Measurements from ENCODE around the gene TYW1. TPM values are rescaled to one million over a fixed set of nuclear protein-coding genes. Genes with fewer than 3 reads are reported as not detected.
A peak's percentile ranks its signal among the peaks of the same experiment; 100 is the strongest.
"Not testable (repeated sequence)": the region's sequence is repeated elsewhere in the genome, so short reads cannot be mapped to it uniquely, and the experiment has no call there.

The TYW1 gene
- polyA plus RNA-seq, 3 donors: 23.5 to 25.0 (median 24.7) TPM

DNA sequence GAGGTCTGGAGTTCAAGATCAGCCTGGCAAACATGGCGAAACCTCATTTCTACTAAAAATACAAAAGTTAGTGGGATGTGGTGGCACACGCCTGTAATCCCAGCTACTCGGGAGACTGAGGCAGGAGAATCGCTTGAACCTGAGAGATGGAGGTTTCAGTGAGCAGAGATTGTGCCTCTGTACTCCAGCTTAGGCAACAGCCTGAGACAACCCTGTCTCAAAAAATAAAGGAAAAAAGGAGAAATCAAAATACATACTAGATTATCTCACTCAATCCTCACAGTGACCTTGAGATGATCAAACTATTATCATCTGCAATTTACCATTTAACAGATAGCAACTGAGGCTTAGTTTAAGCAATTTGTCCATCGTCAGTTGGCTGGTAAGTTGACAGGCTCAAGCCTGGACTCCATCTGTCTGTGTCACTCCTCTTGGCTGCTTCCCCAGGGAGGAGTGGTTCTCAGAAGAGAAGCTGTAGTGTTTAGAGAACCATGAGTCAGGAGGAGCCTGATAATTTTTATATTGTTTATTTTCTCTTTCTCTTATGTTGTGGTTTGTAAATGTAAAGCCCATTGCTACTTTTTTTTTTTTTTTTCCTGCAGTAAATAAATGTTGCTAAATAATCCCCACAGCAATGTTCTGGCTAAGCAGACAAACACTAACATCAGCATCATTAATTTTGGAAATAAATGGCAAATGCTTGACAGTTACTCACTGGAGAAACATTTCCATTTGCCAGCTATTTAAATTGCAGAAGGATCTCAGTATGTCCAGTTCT, 46.3 kb downstream of the TYW1 start:
- DNase-seq (ENCODE audit: low read depth in 3 of 3, low spot score in 2 of 3): not testable (repeated sequence)

DNA sequence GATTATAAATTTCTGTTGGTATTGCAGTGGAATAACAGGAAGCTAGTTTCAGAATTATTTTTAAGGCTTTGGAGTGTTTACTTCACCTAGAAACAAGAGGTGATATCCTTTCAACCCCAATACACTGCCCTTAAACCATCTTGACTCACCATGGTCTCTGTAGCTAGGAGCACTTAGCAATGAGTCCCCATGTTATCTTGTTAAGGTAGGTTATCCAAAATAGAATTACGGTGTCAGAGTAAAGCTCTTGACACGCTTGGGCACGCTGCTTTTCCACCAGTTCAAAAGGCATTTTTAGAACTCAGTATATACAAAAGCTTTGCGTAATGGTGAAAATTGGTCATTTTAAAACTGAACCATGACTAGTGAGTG, 46.9 kb downstream of the TYW1 start:
- not testable (repeated sequence) for DNase-seq (ENCODE audit: low read depth in 3 of 3, low spot score in 2 of 3)

DNA sequence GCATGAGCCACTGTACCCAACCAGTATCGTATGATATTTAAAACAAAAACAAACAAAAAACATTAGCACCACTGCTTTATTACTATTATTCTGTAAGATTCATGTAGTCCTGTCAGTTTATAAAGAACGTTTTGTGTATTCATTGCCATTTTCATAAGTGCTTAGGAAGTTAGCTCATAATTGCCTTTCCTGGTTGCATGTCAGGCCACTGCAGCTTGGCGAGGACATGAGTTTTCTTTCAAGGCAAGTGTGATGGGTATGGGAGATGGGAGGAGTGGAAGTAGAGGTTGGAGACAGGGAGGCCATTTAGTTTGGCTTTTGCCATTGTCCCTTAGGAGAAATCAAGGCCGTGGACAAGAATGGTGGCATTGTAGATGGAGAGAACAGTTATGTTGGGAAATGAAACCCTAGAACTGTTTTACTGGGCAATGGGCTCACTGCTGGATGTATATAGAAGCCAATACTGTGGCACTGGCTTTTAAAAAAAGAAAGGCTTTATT, 48.9 kb downstream of the TYW1 start:
- DNase-seq (ENCODE audit: low read depth in 3 of 3, low spot score in 2 of 3): no peak

DNA sequence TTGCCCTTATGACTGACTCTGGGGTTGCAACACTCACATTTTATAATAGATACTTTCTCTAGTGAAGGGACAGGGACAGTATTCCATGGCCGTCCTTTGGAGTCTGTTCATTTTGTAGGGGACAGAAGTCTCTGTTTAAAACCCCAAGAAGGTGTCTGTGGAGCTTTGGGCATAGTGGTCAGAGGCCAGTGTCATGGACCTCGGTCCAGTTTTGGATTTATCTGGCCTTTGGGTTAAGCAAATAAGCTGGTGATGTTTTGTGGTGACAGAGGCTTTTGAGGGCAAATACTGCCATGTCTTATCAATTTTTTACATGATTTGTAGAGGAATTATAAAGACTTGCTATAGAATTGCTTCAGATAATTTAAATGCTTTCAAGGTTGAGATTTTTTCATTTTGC, 50.2 kb downstream of the TYW1 start:
- DNase-seq (ENCODE audit: low read depth in 3 of 3, low spot score in 2 of 3): not testable (repeated sequence)

DNA sequence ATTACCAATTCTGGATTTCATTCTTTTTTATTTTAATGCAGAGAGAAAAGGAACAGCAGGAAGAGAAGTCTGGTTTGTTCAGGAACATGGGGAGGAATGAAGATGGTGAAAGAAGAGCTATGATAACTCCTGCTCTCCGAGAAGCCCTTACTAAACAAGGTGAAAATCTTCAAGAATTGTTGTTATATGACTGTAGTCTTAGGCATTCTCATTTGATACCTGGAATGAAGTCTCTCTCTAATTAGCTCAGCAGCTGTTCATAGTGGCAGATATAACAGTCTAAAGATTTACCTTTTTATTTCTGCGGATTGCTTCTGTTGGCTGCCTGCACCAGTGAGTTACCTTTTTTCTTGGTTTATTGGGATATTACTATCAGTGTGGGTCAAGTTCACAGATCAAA, 53.3 kb downstream of the TYW1 start:
- not testable (repeated sequence) for DNase-seq (ENCODE audit: low read depth in 3 of 3, low spot score in 2 of 3)

DNA sequence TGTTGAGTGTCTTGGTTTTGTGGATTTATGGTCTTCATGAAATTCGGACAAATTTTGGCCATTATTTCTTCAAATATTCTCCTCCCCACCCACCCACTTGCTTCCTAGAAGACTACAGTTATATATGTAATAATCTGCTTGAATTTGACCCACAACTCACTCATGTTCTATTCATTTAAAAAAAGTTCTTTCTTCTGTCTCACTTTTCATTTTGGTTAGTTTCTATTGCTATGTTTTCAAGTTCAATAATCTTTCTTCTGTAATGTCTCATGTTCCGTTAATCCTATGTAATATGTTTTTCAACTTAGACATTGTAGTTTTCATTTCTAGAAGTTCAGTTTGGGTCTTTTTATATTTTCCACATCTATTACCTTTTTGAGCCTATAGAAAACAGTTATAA, 55.5 kb downstream of the TYW1 start:
- DNase-seq (ENCODE audit: low read depth in 3 of 3, low spot score in 2 of 3): not testable (repeated sequence)

DNA sequence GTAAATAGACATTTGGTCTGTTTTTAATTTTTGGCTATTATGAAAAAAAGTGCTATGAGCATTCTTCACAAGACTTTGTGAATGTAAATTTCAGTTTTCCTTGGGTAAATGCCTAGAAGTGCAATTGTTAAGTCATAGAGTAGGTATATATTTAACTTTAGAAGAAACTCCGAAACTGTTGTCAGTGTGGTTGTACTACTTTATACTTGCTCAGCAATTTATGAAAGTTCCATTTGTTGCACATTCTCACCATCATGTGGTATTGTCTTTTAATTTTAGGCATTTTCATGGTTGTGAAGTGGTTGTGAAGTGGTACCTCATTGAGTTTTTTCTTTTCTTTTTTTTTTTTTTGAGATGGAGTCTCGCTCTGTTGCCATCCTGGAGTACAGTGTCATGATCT, 60.0 kb downstream of the TYW1 start:
- no peak for DNase-seq (ENCODE audit: low read depth in 3 of 3, low spot score in 2 of 3)

DNA sequence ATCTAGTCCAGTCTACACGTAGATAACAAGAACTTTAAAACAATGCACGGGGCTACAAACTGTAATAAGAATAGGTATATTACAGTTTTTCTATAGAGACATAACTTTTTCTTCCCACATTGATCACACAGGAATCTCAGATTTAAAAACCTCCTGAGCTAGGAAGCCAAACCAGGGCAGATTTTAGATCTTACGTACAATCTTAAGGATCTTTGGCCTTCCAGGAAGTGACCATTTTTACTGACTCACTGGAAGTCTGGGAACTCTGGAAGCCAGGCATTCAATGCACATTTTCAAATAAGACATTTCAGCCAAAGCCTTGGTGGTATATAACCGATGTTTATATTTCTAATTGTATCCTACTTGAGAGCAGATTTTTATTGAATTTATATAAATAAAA, 64.7 kb downstream of the TYW1 start:
- DNase-seq (ENCODE audit: low read depth in 3 of 3, low spot score in 2 of 3): not testable (repeated sequence)

DNA sequence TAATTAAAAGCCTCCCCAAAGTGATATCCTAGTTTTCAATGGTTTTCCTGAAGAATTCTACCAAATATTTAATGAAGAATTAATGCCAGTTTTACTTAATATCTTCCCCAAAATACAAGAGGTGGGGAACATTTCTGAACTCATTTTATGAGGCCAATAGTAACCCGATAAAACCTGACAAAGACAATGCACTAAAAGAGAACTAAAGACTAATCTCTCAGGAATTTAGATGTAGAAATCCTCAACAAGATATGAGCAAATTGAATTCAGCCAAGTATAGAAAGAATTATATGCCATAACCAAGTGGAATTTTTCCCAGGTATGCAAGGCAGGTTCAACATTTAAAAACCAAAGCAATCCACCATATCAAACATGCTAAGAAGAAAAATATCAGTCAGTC, 66.2 kb downstream of the TYW1 start:
- not testable (repeated sequence) for DNase-seq (ENCODE audit: low read depth in 3 of 3, low spot score in 2 of 3)

DNA sequence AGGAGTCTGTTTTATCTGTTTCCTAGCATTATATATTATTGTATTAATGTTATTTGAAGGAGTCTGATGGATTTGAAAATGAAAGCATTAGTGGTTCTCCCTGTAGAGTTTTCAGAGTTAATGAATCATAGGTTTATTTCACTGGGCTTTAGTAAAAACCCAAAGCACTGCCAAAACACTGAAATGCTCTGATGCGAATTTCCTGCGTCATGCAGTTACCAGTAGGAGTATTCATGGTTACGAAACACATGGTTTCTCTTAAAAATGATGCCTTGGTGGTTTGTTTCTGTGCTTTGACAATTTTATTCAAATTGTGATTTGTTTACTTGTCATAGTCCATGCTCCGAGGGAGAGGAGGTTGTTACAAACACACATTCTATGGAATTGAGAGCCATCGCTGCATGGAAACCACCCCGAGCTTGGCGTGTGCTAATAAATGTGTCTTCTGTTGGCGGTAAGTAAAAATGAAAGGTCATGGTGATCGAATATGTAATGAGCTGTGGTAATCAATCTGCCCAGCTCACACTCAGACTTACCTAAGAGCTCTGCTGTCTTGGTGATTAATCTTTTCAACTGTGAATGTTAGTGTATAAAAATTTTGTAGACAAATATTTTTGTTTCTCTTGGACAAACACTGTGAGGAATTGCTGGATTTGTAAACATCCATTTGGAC, 70.5 kb downstream of the TYW1 start:
- peak in 1 of 3 donors; percentile 23 for DNase-seq (ENCODE audit: low read depth in 3 of 3, low spot score in 2 of 3)

DNA sequence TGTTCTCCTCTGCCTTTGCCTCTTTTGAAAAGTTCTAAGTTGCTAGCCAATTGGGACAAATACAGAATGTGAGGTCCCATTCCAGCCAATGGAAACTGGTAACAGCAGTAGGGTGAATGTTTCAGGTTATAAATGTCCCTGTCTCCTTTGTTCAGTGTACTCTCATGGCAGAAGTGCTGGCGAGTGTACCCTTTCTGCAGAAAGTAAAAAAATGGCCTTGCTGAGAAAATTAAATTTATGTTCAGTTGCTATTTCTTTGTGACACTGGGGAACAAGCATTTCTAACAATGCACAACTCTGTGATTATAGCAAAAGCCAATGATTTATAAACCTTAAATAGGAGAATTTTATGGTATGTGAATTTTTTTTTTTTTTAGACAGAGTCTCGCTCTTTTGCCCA, 79.5 kb downstream of the TYW1 start:
- DNase-seq (ENCODE audit: low read depth in 3 of 3, low spot score in 2 of 3): not testable (repeated sequence)

DNA sequence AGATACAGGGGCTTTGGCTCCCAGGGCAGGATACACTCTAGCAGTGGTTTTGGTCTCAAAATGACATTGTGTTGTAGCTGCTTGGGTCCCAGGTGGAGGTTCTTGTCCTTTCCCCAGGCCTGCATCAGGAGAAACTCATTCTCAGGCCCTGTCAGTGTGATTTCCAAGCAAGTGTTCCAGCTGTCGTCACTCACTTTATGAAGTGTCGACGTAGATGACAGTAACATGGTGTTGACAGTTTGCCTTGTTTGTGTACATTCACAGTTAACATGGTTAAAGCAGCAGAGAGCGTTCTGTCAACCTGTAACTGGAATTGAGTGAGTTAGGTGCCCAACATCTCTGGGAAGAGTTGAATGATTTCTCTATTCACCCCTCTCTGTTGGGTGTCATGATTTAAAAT, 86.2 kb downstream of the TYW1 start:
- DNase-seq (ENCODE audit: low read depth in 3 of 3, low spot score in 2 of 3): not testable (repeated sequence)

DNA sequence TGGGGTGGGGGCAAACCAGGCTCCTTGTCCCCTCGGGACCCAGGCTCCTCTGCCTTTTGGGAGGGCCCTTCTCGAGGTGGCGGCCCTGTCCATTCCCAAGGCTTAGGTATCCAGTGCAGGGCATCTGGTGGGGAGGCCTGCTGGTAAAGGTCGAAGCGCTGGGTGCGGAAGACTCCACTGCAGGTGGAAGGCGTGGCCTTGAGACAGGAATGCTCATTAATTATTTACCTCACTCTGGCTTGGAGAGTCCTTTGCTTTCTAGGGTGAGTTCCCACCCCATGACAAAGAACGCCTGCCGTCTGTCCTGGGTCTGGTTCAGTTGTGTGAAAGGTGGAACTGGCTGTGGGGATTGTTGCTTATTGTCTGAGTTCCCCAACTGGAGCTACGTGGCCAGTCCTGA, 92.6 kb downstream of the TYW1 start:
- not testable (repeated sequence) for DNase-seq (ENCODE audit: low read depth in 3 of 3, low spot score in 2 of 3)

DNA sequence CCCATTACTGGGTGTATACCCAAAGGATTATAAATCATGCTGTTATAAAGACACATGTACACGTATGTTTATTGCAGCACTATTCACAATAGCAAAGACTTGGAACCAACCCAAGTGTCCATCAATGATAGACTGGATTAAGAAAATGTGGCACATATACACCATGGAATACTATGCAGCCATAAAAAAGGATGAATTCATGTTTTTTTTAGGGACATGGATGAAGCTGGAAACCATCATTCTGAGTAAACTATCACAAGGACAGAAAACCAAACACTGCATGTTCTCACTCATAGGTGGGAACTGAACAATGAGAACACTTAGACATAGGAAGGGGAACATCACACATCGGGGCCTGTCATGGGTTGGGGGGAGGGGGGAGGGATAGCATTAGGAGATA, 94.4 kb downstream of the TYW1 start:
- DNase-seq (ENCODE audit: low read depth in 3 of 3, low spot score in 2 of 3): not testable (repeated sequence)

DNA sequence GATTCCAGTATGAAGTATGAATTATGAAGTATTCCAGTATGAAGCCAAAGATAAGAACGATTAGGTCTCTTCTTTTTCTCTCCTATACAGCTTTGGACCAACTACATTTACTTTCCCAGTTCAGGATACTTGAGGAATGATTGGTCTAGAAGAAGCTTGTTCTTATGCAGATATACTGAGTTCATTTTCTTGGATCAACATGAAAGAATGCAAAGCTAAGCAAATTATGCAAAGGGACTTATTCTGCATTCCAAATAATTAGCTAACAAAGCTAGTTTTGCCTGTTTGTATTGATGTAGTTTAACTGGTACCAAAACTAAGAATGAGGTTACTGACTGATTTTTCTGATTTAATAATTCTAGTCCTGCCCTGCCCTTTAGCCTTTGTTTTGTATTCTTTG, 101.4 kb downstream of the TYW1 start:
- DNase-seq (ENCODE audit: low read depth in 3 of 3, low spot score in 2 of 3): not testable (repeated sequence)

DNA sequence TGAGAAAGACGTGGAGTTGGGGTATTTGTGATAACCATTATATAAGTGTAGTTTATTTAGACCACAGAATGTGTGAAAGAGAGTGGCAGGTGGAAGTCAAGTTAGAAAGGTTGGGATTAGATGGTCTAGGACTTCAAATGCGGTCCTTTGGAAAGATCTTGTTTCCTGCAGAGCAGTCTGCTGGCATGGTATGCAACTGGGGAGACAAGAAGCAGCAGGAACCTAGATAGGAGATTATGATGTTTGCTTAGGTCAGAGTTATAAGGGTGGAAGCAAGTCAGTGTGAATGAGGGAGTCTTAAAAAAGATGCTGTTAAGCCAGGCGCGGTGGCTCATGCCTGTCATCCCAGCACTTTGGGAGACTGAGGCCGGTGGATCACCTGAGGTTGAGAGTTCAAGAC, 102.8 kb downstream of the TYW1 start:
- not testable (repeated sequence) for DNase-seq (ENCODE audit: low read depth in 3 of 3, low spot score in 2 of 3)

DNA sequence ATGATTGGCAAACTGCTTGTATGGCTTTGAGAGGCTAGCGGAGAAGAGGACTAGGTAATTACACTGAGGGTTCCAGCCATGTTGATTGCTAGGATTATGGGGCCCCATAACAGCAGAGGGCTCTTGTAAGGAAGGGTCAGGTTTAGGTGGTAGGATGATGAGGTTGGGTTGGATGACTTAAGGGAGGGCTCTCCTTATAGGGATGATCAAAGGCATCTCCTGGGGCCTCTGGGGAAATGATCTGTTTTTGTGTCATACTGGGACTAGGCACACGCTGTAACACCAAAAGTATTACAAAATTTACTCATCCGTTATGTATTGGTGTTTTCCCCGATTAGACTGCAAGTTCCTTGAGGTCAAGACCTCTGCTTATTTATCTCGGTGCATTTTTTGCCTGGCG, 103.4 kb downstream of the TYW1 start:
- not testable (repeated sequence) for DNase-seq (ENCODE audit: low read depth in 3 of 3, low spot score in 2 of 3)

DNA sequence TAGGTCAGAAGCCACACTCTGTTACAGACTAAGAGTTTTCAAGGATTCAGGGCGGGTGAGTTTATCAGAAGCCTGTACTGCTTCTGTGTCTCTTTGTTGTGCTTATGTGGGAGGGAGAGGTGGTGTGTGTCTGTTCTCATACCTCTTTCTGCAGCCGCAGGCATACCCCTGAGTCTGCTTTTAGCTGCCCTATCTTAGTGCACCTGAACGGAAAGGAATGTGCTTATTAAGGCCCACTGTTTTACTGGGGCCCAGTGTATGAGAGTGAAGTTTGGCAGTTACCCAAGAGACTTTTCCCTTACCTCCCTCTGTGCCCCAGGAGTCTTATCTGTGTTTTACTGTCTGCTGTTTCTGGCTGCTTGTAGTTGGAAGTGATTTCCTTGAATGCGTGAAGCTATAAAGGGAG, 104.3 kb downstream of the TYW1 start:
- no peak for DNase-seq (ENCODE audit: low read depth in 3 of 3, low spot score in 2 of 3)

DNA sequence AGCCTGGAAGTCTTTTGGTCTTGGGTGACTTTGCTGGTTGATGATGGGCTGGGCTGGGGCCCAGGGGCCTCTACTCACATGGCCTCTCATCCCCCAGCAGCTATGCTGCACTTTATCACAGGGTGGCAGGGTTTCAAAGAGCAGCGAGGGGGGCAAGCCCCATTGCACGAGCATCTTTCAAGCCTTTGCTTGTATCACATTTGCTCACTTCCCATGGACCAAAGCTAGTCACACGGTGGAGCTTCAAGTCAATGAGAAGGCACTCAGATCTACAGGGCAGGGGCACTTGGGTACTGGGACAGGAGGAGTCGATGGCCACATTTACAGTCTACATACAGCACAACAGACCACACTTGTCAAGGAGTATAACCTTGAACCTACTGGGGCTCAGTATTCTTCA, 108.3 kb downstream of the TYW1 start:
- DNase-seq (ENCODE audit: low read depth in 3 of 3, low spot score in 2 of 3): not testable (repeated sequence)

DNA sequence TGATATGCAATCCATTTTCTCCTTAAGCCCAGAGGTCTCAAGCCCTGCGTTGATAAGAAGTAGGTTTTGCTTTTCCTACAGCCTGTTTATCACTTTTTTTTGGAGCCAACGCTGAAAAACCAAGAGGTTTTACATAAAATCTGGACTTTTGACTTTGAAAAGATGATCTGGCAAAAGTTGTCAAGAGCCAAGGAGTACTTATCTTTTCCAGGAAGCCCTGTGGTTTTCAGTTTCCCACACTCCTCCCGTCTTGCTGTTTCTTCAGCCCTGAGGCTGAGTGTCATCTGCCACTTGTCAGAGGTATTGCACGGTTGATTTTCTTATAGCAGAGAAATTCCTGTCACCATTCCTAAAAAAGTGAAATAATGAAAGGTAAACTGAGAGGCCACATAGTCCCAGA, 108.7 kb downstream of the TYW1 start:
- DNase-seq (ENCODE audit: low read depth in 3 of 3, low spot score in 2 of 3): no peak

DNA sequence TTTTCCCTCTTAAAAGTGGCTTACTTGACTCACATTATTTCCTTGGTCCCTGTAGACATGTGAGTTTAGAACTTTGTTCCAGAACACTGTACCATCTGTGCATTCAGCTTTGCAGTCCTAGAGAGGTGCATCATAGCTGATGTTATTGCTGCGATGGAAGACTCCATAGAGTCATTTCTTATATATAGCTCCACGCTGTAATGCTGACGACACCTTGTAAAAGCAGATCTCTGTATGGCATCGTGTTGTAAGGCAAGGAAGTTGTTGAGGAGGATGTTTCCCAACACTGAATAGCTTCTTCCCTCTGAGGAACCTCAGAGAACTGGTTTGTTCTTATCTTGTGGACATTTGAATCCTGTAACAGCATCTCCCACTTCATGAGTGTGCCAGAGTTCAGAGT, 109.6 kb downstream of the TYW1 start:
- not testable (repeated sequence) for DNase-seq (ENCODE audit: low read depth in 3 of 3, low spot score in 2 of 3)

DNA sequence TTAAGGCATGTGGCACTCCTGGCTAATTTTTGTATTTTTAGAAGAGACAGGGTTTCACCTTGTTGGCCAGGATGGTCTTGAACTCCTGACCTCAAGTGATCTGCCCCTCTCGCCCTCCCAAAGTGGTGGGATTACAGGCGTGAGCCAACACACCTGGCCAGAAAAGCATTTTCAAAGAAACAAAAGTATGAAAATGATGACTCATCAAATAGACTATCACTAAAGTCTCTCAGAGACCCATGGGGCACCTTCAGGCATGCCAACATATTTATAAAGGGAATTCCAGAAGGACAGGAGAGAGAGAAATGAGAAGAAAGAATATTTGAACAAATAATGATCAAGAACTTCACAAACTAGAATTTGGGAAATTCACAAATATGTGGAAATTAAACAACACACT, 114.7 kb downstream of the TYW1 start:
- DNase-seq (ENCODE audit: low read depth in 3 of 3, low spot score in 2 of 3): not testable (repeated sequence)
